IMR-90 (cell line): ENCODE results near the gene PTPRQ. TPM values are rescaled to one million over a fixed set of nuclear protein-coding genes. Genes with fewer than 3 reads are reported as not detected.

Experiments used
- ATAC-seq: fragments of 200-7000 bp; cut with Tn5 transposase; 2 replicates; pipeline ENCODE4 v1.9.1; 2020; ENCODE audit warnings: low read depth, mild to moderate bottlenecking, moderate library complexity
- BruUV-seq: library from RNA; stranded (reverse); fragments of 400-500 nt; replicated peaks from 2 replicates; lab custom pipeline; 2021; lab: Mats Ljungman, UMichigan
- CTCF ChIA-PET: fragments of 300-600 bp; formaldehyde crosslinking; extraction: SDS; loops from one replicate; lab custom pipeline; 2021; ENCODE audit warnings: antibody characterized with exemption; lab: Yijun Ruan, JAX
- POLR2A ChIA-PET: fragments of 300-600 bp; sonication (Branson Sonifier 250); formaldehyde crosslinking; loops from one replicate; lab custom pipeline; 2022; ENCODE audit warnings: antibody characterized with exemption; ENCODE audit not compliant: unreplicated experiment; lab: Charles Lee
- DNase-seq: peaks from one replicate; pipeline ENCODE4 v3.0.0; 2013
- H2AFZ ChIP-seq: replicated peaks from 2 replicates; pipeline ENCODE3; 2013; ENCODE audit warnings: low read length, mild to moderate bottlenecking; ENCODE audit not compliant: poor library complexity
- H2AK5ac ChIP-seq: 2 replicates; pipeline ENCODE4 v1.6.1; 2013; ENCODE audit warnings: low read depth, low read length, inconsistent platforms
- H2AK9ac ChIP-seq: replicated peaks from 2 replicates; pipeline ENCODE3; 2013; ENCODE audit warnings: mild to moderate bottlenecking, low read depth, low read length, moderate library complexity; ENCODE audit not compliant: poor library complexity
- H2BK120ac ChIP-seq: 2 replicates; pipeline ENCODE4 v1.6.1; 2013; ENCODE audit warnings: low read depth, low read length, inconsistent platforms
- H2BK15ac ChIP-seq: 3 replicates; pipeline ENCODE4 v1.6.1; 2013; ENCODE audit warnings: low read depth, low read length, inconsistent platforms
- H2BK20ac ChIP-seq: 2 replicates; pipeline ENCODE4 v1.6.1; 2013; ENCODE audit warnings: low read depth, mild to moderate bottlenecking, inconsistent platforms, low read length, moderate library complexity
- H2BK5ac ChIP-seq: 2 replicates; pipeline ENCODE4 v1.6.1; 2013; ENCODE audit warnings: mild to moderate bottlenecking, low read depth, low read length, inconsistent platforms; ENCODE audit not compliant: poor library complexity, severe bottlenecking
- H3K14ac ChIP-seq: replicated peaks from 2 replicates; pipeline ENCODE4 v1.6.1; 2013; ENCODE audit warnings: low read depth, low read length, inconsistent platforms
- H3K18ac ChIP-seq: 2 replicates; pipeline ENCODE4 v1.6.1; 2013; ENCODE audit warnings: low read depth, low read length, control low read depth
- H3K23ac ChIP-seq: 2 replicates; pipeline ENCODE4 v1.6.1; 2013; ENCODE audit warnings: low read depth, low read length, inconsistent platforms
- H3K27ac ChIP-seq: 2 replicates; pipeline ENCODE4 v1.5.1; 2013; ENCODE audit warnings: mild to moderate bottlenecking, control low read depth, low read length; ENCODE audit not compliant: insufficient read depth
- H3K27me3 ChIP-seq: 2 replicates; pipeline ENCODE4 v1.6.1; 2013; ENCODE audit warnings: low read length; ENCODE audit not compliant: control insufficient read depth, insufficient read depth
- H3K36me3 ChIP-seq: 2 replicates; pipeline ENCODE4 v1.6.1; 2013; ENCODE audit warnings: low read length, mixed read lengths; ENCODE audit not compliant: control insufficient read depth, insufficient read depth
- H3K4ac ChIP-seq: 2 replicates; pipeline ENCODE4 v1.6.1; 2013; ENCODE audit warnings: low read depth, low read length, inconsistent platforms
- H3K4me1 ChIP-seq: 2 replicates; pipeline ENCODE4 v1.6.1; 2013; ENCODE audit warnings: low read length, mixed read lengths; ENCODE audit not compliant: control insufficient read depth, insufficient read depth
- H3K4me2 ChIP-seq: 2 replicates; pipeline ENCODE4 v1.6.1; 2013; ENCODE audit warnings: low read depth, mild to moderate bottlenecking, control low read depth, low read length, moderate library complexity
- H3K4me3 ChIP-seq: 2 replicates; pipeline ENCODE4 v1.5.1; 2013; ENCODE audit warnings: low read depth, mild to moderate bottlenecking, control low read depth, low read length, moderate library complexity; ENCODE audit not compliant: insufficient read depth
- H3K56ac ChIP-seq: 2 replicates; pipeline ENCODE4 v1.6.1; 2013; ENCODE audit warnings: low read length, inconsistent platforms; ENCODE audit not compliant: insufficient read depth; ENCODE audit errors: extremely low read depth
- H3K79me1 ChIP-seq, 2 experiments: 2 replicates each; pipeline ENCODE4 v1.6.1; 2013; ENCODE audit warnings: low read length in 2 of 2, inconsistent platforms in 1 of 2, low read depth in 1 of 2
- H3K9ac ChIP-seq: 2 replicates; pipeline ENCODE4 v1.6.1; 2013; ENCODE audit warnings: low read depth, low read length, control low read depth
- H3K9me1 ChIP-seq: 2 replicates; pipeline ENCODE4 v1.6.1; 2013; ENCODE audit warnings: low read length, inconsistent platforms; ENCODE audit not compliant: insufficient read depth
- H3K9me3 ChIP-seq: 2 replicates; pipeline ENCODE4 v1.6.1; 2013; ENCODE audit warnings: low read length; ENCODE audit not compliant: control insufficient read depth, insufficient read depth
- H4K20me1 ChIP-seq: 2 replicates; pipeline ENCODE4 v1.6.1; 2013; ENCODE audit warnings: low read length, inconsistent platforms; ENCODE audit not compliant: insufficient read depth
- H4K5ac ChIP-seq: 2 replicates; pipeline ENCODE4 v1.6.1; 2013; ENCODE audit warnings: mild to moderate bottlenecking, low read depth, low read length, control low read depth
- H4K8ac ChIP-seq, 2 experiments: 2 replicates each; pipeline ENCODE4 v1.6.1; 2013; ENCODE audit warnings: low read depth in 2 of 2, low read length in 2 of 2, control low read depth in 1 of 2, inconsistent platforms in 1 of 2
- H4K91ac ChIP-seq: 2 replicates; pipeline ENCODE4 v1.6.1; 2013; ENCODE audit warnings: low read depth, low read length, inconsistent platforms; ENCODE audit not compliant: insufficient read depth
- BHLHE40 ChIP-seq: fragments of 150-350 bp; IDR thresholded peaks from 2 replicates; pipeline ENCODE4 v1.6.1; 2016; ENCODE audit warnings: mild to moderate bottlenecking, low read depth, low read length
- CEBPB ChIP-seq: IDR thresholded peaks from 2 replicates; pipeline ENCODE4 v1.6.1; 2012; ENCODE audit warnings: low read depth, low read length, improper control_type of control experiment
- CHD1 ChIP-seq: IDR thresholded peaks from 2 replicates; pipeline ENCODE4 v1.6.1; 2012; ENCODE audit warnings: low read depth, low read length, improper control_type of control experiment
- CTCF ChIP-seq: conservative IDR thresholded peaks from 2 replicates; pipeline ENCODE4 v1.5.1; 2012; ENCODE audit warnings: mild to moderate bottlenecking, low read depth, low read length, improper control_type of control experiment
- FOS ChIP-seq: fragments of 150-350 bp; IDR thresholded peaks from 2 replicates; pipeline ENCODE4 v1.6.1; 2016; ENCODE audit warnings: low read depth, low read length
- MAFK ChIP-seq: IDR thresholded peaks from 2 replicates; pipeline ENCODE4 v1.6.1; 2012; ENCODE audit warnings: low read depth, low read length, improper control_type of control experiment
- MAZ ChIP-seq: IDR thresholded peaks from 2 replicates; pipeline ENCODE4 v1.6.1; 2012; ENCODE audit warnings: low read depth, mild to moderate bottlenecking, low read length, improper control_type of control experiment, moderate library complexity, borderline replicate concordance
- MXI1 ChIP-seq: IDR thresholded peaks from 2 replicates; pipeline ENCODE4 v1.6.1; 2012; ENCODE audit warnings: low read depth, mild to moderate bottlenecking, low read length, moderate library complexity, borderline replicate concordance
- NFE2L2 ChIP-seq: fragments of 150-350 bp; IDR thresholded peaks from 2 replicates; pipeline ENCODE4 v1.6.1; 2016; ENCODE audit warnings: low read depth, mild to moderate bottlenecking, low read length
- POLR2A ChIP-seq: IDR thresholded peaks from 2 replicates; pipeline ENCODE4 v1.6.1; 2012; ENCODE audit warnings: mild to moderate bottlenecking, low read depth, low read length
- RAD21 ChIP-seq: IDR thresholded peaks from 2 replicates; pipeline ENCODE4 v1.6.1; 2012; ENCODE audit warnings: low read length, improper control_type of control experiment
- RCOR1 ChIP-seq: IDR thresholded peaks from 2 replicates; pipeline ENCODE4 v1.6.1; 2012; ENCODE audit warnings: mild to moderate bottlenecking, low read length, improper control_type of control experiment; ENCODE audit not compliant: insufficient replicate concordance
- RFX5 ChIP-seq: IDR thresholded peaks from 2 replicates; pipeline ENCODE4 v1.8.0; 2012; ENCODE audit warnings: low read depth, mild to moderate bottlenecking, low read length, moderate library complexity
- SMC3 ChIP-seq: fragments of 150-350 bp; IDR thresholded peaks from 2 replicates; pipeline ENCODE4 v1.6.1; 2016; ENCODE audit warnings: low read depth, mild to moderate bottlenecking, antibody characterized with exemption, low read length, moderate library complexity
- USF2 ChIP-seq: fragments of 150-350 bp; IDR thresholded peaks from 2 replicates; pipeline ENCODE4 v1.6.1; 2017; ENCODE audit warnings: mild to moderate bottlenecking, antibody characterized with exemption, low read length, low read depth
- WGBS, 2 experiments: methylation state at CpG; one replicate each; pipeline versions ENCODE4 v1.1.5 to v1.1.7; 2013; ENCODE audit warnings: missing lambda C conversion rate in 2 of 2; ENCODE audit not compliant: insufficient read length in 1 of 2; ENCODE audit errors: extremely low coverage in 2 of 2; 5-methylcytosine and 5-hydroxymethylcytosine counted together
- dilution Hi-C: fragments of 300-500 bp; cut with HindIII; formaldehyde crosslinking; loops from one replicate; pipeline ENCODE4 v1.14.3; 2018; ENCODE audit warnings: low sequenced_read_pairs; ENCODE audit not compliant: unreplicated experiment
- in situ Hi-C: fragments of 300-500 bp; cut with MboI; formaldehyde crosslinking; loops from 3 replicates; pipeline ENCODE4 v1.14.3; 2019; ENCODE audit warnings: low sequenced_read_pairs, inconsistent platforms, mixed read lengths
- intact Hi-C: fragments of 100-400 bp; cut with micrococcal nuclease; formaldehyde crosslinking; loops from 2 replicates; pipeline ENCODE4 v1.10.0; 2022
- polyA plus RNA-seq, 3 experiments: library from polyadenylated mRNA; depleted of rRNA; stranded (reverse); fragments of >200 nt; gene quantifications; 2 replicates each; pipeline ENCODE4 v1.2.3, GENCODE V29; 2012; ENCODE audit warnings: low replicate concordance in 1 of 3
- total RNA-seq: library from RNA; depleted of rRNA; stranded (reverse); fragments of >200 nt; gene quantifications from 2 replicates; pipeline ENCODE4 v1.2.3, GENCODE V29; 2012
- TF ChIP-seq, protein P1 (sequence below): fragments of 150-350 bp; IDR thresholded peaks from 2 replicates; pipeline ENCODE4 v1.6.1; 2016; ENCODE audit warnings: low read depth, mild to moderate bottlenecking, low read length, moderate library complexity, borderline replicate concordance

PTPRQ gene
- total and polyA plus RNA-seq, 2 of the 4 experiments (the other 2 are of a cell fraction) = 0.96 to 1.4 TPM

- Histone ChIP-seq H3K9me1 (no peaks in the 10 kb centered on the region), H3K27me3 (no peaks in the 10 kb centered on the region), H3K4ac (no peak overlapping the region), H4K5ac (no peak overlapping the region), H4K91ac (no peak overlapping the region), H3K23ac (no peak overlapping the region), H3K4me3 (no peak overlapping the region), H3K9ac (no peak overlapping the region), H2BK15ac (no peak overlapping the region), H2AK5ac (no peak overlapping the region), H3K27ac (no peak overlapping the region), H3K9me3 (no peaks in the 10 kb centered on the region), H2BK20ac (no peak overlapping the region; the same call in 1 of the 2 replicates), H3K4me2 (no peak overlapping the region), H2AK9ac (no peak overlapping the region), H3K56ac (no peak overlapping the region), H2BK5ac (no peak overlapping the region), H4K8ac (no peak overlapping the region), H2AFZ (no peak overlapping the region), H3K18ac (no peak overlapping the region), H3K79me1 (no peaks in the 10 kb centered on the region), H3K4me1 (no peaks in the 10 kb centered on the region), H4K20me1 (no peaks in the 10 kb centered on the region), H3K36me3 (no peaks in the 10 kb centered on the region), H2BK120ac (no peak overlapping the region), H3K14ac (no peak overlapping the region)
- ATAC-seq (no peak), DNase-seq (no peak)
- ChIA-PET POLR2A (interaction anchor here (0.6 kb wide), 1 partner anchor 38 kb away, joined by 3 read pairs; no protein-coding TSS in a partner anchor), CTCF (no interaction called here)
- no CpG with 5 or more reads among the region's 1 CpG for WGBS, 2 experiments
- dilution Hi-C loops = no loop called here
- no TSS peak for BruUV-seq
- no peak for TF ChIP-seq USF2
- TF ChIP-seq CTCF = no peak
- TF ChIP-seq MAZ = no peak
- TF ChIP-seq BHLHE40 = no peak
- no peak for TF ChIP-seq SMC3
- TF ChIP-seq, protein P1, sequence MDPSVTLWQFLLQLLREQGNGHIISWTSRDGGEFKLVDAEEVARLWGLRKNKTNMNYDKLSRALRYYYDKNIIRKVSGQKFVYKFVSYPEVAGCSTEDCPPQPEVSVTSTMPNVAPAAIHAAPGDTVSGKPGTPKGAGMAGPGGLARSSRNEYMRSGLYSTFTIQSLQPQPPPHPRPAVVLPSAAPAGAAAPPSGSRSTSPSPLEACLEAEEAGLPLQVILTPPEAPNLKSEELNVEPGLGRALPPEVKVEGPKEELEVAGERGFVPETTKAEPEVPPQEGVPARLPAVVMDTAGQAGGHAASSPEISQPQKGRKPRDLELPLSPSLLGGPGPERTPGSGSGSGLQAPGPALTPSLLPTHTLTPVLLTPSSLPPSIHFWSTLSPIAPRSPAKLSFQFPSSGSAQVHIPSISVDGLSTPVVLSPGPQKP = no peak
- no peak for TF ChIP-seq RCOR1
- TF ChIP-seq CHD1 = no peak
- no peak for TF ChIP-seq MAFK
- no peak for TF ChIP-seq POLR2A
- TF ChIP-seq RFX5 = no peak
- TF ChIP-seq RAD21 = no peak
- TF ChIP-seq CEBPB = no peak
- no peak for TF ChIP-seq MXI1
- TF ChIP-seq NFE2L2 = no peak
- TF ChIP-seq FOS = no peak
- in situ Hi-C loops = no loop called here
- intact Hi-C loops = no loop called here
Observed at GRCh38 chr12:80710727-80711449, 266.9 kb downstream of the PTPRQ start.
